ENCODE data around the gene KCNIP1.

Gene KCNIP1

DNA sequence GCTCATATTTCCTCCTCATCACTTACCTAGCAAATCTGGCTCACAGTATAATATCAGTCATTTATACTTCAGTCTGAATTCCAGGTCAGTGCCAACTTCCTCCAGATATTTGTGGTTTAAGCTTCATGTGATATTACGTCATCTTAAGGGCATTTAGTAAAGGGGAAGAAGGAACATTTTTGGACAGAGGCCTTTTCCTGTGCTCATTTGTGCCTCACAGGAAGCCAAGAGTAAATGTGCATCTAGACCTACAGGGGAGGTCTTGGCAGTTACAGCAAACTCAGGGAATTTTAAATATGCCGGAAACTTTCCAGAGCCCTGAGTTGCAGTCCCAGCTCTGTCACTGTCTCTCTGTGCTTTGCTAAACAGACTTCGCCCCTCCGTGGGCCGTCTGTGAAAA lies 12.3 kb upstream of the KCNIP1 start:
- peak overlapping the region; percentile 33 for H3K27ac ChIP-seq
- TF ChIP-seq, protein P1, sequence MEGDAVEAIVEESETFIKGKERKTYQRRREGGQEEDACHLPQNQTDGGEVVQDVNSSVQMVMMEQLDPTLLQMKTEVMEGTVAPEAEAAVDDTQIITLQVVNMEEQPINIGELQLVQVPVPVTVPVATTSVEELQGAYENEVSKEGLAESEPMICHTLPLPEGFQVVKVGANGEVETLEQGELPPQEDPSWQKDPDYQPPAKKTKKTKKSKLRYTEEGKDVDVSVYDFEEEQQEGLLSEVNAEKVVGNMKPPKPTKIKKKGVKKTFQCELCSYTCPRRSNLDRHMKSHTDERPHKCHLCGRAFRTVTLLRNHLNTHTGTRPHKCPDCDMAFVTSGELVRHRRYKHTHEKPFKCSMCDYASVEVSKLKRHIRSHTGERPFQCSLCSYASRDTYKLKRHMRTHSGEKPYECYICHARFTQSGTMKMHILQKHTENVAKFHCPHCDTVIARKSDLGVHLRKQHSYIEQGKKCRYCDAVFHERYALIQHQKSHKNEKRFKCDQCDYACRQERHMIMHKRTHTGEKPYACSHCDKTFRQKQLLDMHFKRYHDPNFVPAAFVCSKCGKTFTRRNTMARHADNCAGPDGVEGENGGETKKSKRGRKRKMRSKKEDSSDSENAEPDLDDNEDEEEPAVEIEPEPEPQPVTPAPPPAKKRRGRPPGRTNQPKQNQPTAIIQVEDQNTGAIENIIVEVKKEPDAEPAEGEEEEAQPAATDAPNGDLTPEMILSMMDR (conservative IDR thresholded peaks at IDR 0.05), result no peak

DNA sequence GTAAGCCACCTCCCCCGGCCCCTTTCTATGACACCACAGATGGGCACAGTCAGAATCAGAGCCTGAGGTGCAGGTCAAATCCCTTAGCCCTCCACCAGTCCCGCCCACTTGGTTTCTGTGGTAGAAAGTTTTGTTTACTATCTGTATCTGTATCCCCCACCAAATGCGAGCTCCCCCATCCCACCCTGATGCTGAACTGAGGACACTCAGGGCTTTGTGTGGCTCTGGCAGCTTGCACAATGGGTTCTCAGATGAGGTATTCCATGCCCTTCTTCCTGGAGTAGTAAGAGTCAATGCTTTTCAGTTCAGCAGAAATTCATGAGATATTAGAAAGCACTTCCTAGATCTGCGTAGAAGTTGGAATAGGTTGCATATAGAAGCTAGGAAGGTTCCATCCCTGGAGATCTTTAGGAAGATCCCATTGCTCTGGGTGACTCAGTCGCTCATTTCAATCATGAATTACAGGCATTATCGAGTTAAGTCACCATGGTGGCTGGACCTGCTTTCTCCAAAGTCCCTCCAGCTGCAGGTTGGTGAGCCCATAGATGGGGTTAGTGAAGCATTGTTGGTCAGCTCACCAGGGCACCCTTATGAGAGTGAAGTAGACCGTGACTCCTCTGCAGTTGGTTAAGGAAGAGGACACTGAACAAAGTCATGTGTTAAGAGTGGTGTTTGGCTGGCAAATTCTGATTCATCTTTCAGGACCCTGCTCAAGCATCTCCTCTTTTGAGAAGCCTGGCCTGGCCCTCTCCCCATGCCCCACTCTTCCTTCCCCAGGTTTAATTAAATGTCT lies 10.6 kb upstream of the KCNIP1 start:
- no peak overlapping the region for H3K27ac ChIP-seq
- TF ChIP-seq, protein P1 (conservative IDR thresholded peaks at IDR 0.05), result no peak

DNA sequence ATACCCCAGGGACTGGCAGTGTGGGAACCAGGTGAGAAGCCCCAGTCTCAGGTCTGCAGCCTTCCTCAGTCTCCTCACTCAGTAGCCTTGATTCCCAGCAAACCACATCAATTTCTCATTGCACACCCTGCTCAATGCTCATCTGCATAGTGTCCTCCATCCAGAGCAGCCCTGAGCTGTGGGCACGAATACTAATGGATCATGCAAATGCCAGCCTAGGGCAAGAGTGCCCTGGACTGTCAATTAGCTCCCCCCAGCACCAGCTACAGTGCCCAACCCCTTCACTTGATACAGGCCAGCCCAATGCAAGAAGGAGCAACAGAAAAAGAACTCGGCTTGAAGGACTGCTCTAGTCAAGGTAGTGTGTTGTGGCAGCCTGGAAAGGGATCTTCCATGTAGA lies 9.8 kb upstream of the KCNIP1 start:
- H3K27ac ChIP-seq, result no peak overlapping the region
- TF ChIP-seq, protein P1 (conservative IDR thresholded peaks at IDR 0.05), result no peak

DNA sequence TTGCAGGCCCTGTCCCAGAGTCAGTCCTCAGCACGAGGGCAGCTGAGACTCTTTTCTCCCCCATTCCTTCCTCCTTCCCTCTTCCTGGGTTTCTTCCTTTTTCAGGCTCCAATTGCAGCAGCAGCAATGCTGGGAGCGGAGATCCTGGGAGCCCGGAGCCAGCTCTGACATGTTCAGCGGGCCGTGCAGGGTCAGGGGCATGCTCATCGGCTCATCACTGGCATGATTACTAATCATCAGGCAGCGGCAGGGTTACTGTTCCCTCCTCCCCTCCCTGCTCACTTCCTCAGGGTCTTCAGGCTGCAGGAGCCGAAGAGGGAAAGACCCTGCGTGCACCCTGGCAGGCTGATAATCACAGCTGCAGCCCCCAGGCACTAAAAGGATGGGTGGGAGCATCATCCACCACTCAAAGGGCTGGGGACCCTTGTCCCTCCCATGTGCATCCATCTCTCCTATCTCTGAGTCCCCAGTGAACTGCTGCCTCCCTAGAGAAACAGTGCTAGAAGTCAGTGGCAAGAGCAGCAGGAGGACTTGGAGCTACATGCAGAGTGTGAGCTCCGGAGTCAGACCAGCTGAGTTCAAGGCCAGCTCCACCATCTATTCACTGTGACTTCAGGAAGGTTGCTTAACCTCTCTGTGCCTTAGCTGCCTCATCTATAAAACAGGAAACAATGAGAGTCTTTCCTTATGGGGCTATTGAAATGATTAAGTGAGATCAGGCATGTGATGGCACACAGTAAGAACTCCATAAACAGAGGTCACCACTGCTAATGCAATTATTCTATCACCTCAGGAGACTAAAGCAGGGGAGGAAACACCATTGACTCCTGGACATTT lies 7.8 kb upstream of the KCNIP1 start:
- no peak overlapping the region for H3K27ac ChIP-seq
- TF ChIP-seq, protein P1 (conservative IDR thresholded peaks at IDR 0.05), result no peak

DNA sequence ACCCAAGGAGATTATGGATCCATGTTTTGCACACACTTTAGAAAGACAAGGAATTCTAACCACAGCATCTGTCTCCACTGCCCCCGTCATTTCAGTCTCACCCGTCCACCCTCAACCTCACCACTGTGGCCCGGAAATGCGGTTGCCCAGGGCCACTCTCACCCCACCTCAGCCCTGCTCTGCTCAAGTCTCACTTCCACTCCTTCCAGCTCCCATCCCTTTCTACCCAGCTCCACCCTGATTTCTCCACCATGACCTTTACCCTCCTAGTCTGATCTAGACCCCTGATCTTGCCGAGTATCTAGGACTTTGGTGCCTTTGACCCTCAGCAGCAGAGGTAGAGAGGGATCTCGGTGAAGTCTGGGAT lies 7.2 kb upstream of the KCNIP1 start:
- TF ChIP-seq, protein P1 (conservative IDR thresholded peaks at IDR 0.05), result no peak
- no peak overlapping the region for H3K27ac ChIP-seq

DNA sequence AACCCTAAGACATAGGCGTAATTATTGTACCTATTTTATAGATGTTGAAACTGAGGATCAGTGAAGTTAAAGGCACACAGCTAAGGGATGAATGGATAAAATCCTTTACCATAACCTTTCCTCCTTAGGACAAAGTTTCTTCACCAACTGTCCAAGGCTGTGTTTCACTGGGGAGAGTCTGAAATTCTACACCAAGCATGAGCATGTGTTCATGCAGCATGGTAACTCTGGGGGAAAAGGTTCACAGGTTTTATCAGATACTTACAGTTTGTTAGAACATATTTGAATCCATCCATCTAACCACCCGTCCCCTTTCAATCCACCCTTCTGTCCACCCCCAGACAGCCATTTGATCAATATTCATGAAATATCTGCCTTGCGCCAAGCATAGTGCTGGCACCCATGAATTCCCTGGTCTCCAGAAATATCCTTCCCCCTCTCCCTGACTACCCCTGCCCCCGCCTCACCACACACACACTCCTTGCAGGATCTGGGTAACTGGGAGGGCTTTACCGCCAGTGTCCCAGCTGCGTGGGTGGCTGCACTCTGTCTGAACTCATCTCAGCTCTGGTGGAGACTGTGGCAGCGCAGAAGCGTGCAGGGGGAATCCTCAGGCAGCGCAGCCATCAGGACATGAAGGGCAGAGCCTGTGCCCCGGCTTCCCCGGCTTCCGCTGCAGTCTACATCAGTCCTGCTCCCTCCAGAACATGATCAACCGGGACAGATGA lies 6.3 kb upstream of the KCNIP1 start:
- no peak overlapping the region for H3K27ac ChIP-seq
- TF ChIP-seq, protein P1 (conservative IDR thresholded peaks at IDR 0.05), result no peak

DNA sequence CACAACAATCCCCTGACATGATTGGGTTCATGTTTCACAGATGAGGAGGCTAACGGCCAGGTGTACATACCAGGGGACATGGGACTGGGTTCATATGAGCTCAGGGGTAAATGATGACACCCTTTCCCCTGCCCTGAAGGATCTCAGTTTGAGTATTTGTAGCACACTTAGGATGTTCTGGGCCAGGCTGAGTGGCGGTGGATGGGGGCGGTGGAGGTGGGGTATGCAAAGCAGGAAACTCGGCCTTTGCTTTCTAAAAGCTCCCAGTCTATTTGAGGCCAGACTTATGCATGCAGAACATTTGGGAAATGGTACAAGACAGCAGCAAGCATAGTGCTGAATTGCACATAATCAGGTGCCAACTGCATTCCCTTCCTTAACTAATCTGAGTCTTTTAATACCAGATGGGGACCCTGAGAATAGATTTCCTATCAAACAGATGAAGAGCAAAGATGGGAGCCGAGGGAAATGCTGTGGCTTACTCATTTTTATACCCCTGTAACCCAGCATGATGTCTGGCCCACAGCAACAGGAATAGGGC lies 4.9 kb upstream of the KCNIP1 start:
- TF ChIP-seq, protein P1 (conservative IDR thresholded peaks at IDR 0.05), result no peak
- H3K27ac ChIP-seq, result no peak overlapping the region
